Measurements from ENCODE around the gene MMP11.

The MMP11 gene

DNA sequence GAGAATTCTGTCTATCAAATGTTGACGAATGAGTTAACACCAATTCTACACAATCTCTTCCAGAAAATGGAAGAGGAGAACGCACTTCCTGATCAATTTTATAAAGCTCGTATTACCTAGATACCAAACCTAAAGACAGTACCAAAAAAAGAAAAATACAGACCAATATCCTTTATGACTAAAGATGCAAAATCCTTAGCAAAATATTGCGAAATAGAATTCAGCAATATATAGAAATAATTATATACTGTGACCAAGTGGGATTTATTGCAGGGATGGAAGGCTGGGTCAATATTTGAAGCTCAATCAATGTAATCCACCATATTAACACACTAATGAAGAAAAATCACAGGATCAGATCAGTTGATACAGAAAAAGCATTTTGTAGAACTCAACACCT is 39.7 kb downstream of the MMP11 start:
- TF ChIP-seq, protein P1, sequence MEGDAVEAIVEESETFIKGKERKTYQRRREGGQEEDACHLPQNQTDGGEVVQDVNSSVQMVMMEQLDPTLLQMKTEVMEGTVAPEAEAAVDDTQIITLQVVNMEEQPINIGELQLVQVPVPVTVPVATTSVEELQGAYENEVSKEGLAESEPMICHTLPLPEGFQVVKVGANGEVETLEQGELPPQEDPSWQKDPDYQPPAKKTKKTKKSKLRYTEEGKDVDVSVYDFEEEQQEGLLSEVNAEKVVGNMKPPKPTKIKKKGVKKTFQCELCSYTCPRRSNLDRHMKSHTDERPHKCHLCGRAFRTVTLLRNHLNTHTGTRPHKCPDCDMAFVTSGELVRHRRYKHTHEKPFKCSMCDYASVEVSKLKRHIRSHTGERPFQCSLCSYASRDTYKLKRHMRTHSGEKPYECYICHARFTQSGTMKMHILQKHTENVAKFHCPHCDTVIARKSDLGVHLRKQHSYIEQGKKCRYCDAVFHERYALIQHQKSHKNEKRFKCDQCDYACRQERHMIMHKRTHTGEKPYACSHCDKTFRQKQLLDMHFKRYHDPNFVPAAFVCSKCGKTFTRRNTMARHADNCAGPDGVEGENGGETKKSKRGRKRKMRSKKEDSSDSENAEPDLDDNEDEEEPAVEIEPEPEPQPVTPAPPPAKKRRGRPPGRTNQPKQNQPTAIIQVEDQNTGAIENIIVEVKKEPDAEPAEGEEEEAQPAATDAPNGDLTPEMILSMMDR (IDR thresholded peaks at IDR 0.05; ENCODE audit: extremely low read depth, insufficient read depth, missing control alignments): no peak
- in situ Hi-C loops (cut with MboI; ENCODE audit: low pct_unique_long_range_greater_than_20kb, low sequenced_read_pairs, unreplicated experiment): no loop called here

DNA sequence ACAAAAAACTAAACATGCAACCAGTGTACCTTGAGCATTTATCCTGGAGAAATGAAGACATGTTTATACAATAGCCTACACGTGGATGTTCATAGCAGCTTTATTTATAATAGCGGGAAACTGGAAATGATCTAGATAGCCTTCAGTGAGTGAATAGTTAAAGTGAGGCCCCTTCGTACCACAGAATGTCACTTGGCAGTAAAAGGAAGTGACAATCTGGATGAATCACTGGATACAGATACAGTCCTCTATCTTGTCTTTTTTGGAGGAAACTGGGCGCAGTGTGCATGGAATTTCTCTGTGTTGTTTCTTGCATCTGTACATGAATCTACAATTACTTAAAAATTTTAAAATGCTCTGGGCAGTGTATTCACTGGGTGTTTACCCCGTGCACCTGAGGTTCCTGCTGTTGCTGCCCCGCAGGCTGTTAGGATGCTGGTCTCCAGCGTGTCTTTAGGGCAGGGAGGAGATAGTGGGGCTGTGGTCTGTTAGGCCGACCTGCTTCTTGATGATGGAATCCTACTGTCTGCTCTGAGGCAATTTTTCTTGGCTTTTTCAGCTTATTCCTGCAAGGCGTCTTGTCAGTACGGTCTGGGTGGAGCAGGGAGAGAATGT is 43.0 kb downstream of the MMP11 start:
- DNase-seq (ENCODE audit: low spot score): no peak
- TF ChIP-seq, protein P1 (IDR thresholded peaks at IDR 0.05; ENCODE audit: extremely low read depth, insufficient read depth, missing control alignments): no peak
- in situ Hi-C loops (cut with MboI; ENCODE audit: low pct_unique_long_range_greater_than_20kb, low sequenced_read_pairs, unreplicated experiment): no loop called here

More for the DNA sequence above, 39.7 kb downstream of the MMP11 start:
- no peak for DNase-seq (ENCODE audit: low spot score)

- DNase-seq (ENCODE audit: low spot score): no peak
- TF ChIP-seq, protein P1 (IDR thresholded peaks at IDR 0.05; ENCODE audit: extremely low read depth, insufficient read depth, missing control alignments): no peak
- in situ Hi-C loops (cut with MboI; ENCODE audit: low pct_unique_long_range_greater_than_20kb, low sequenced_read_pairs, unreplicated experiment): no loop called here
Observed at GRCh38 chr22:23816156-23816976, 43.7 kb downstream of the MMP11 start.

DNA sequence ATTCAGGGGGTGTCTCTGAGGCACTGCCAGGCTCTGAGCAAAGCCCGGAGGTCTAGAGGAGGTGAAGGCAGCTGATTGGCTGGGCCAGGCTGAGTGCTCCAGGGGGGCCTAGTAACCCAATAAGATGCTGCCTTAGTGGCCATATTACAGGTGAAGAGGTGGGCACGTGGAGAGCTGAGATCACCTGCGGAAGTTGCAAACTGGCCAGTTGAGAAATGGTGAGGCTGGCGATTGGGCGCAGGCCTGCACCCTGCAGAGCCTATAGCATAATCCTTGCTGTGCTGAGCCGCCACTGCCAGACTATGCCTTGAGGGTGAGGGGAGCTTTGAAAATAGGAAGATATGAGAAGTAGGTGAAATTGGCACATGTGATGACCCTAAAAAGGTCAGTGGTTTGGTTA is 44.5 kb downstream of the MMP11 start:
- DNase-seq (ENCODE audit: low spot score): no peak
- in situ Hi-C loops (cut with MboI; ENCODE audit: low pct_unique_long_range_greater_than_20kb, low sequenced_read_pairs, unreplicated experiment): no loop called here
- TF ChIP-seq, protein P1 (IDR thresholded peaks at IDR 0.05; ENCODE audit: extremely low read depth, insufficient read depth, missing control alignments): no peak

DNA sequence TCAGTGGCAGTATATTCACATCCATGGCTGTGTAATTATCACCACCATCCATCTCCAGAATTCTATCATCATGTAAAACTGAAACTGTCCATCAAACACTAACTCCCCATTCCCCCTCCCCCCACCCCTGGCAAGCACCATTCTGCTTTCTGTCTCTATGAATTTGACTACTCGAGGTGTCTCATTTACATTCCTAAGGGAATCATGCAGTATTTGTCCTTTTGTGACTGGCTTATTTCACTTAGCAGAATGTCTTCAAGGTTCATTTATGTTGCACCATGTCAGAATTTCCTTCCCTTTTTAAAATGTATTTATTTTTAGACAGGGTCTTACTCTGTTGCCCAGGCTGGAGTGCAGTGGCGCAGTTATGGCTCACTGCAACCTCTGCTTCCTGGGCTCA is 45.9 kb downstream of the MMP11 start:
- no peak for DNase-seq (ENCODE audit: low spot score)
- TF ChIP-seq, protein P1 (IDR thresholded peaks at IDR 0.05; ENCODE audit: extremely low read depth, insufficient read depth, missing control alignments): no peak
- in situ Hi-C loops (cut with MboI; ENCODE audit: low pct_unique_long_range_greater_than_20kb, low sequenced_read_pairs, unreplicated experiment): no loop called here

DNA sequence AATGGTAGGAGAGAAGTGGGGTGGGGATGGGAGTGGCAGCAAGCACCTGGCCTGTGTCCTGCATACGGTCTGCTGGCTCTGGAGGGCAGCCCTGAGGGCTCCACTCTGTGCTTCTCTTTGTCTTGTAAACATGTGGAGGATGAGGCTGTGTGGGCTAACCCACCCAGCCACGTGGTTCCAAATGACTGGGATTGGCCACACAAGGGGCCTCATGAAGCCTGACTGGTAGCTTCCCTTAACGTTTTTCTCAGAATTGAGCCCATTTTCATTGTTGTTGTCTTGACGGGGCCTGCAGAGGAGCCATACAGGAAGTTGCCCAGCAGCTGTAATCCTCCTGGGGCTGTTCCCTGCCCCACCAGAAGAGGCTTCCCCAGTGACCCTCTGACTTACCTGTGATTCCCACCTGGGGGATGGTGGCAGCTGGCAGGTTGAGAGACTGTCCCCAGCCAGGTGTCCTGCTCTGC is 48.1 kb downstream of the MMP11 start:
- in situ Hi-C loops (cut with MboI; ENCODE audit: low pct_unique_long_range_greater_than_20kb, low sequenced_read_pairs, unreplicated experiment): no loop called here
- TF ChIP-seq, protein P1 (IDR thresholded peaks at IDR 0.05; ENCODE audit: extremely low read depth, insufficient read depth, missing control alignments): no peak
- DNase-seq (ENCODE audit: low spot score): no peak
